Right ventricle myocardium inferior (tissue), 1 donor: ENCODE data around the gene NBPF12. TPM values are rescaled to one million over a fixed set of nuclear protein-coding genes. Genes with fewer than 3 reads are reported as not detected.
"Not testable (repeated sequence)": the region's sequence is repeated elsewhere in the genome, so short reads cannot be mapped to it uniquely, and the experiment has no call there.

Experiments used
- ATAC-seq: fragments of 200-7000 bp; cut with Tn5 transposase; one replicate; pipeline ENCODE4 v1.9.1; 2020; ENCODE audit warnings: mild to moderate bottlenecking, moderate library complexity
- DNase-seq: peaks from one replicate; pipeline ENCODE4 v3.0.0; 2021; ENCODE audit errors: missing footprints
- intact Hi-C: fragments of 100-400 bp; cut with DNase I; formaldehyde crosslinking; loops from one replicate; pipeline ENCODE4 v1.11.0; 2022
- long read RNA-seq: library from polyadenylated mRNA; unstranded; transcript quantifications from one replicate; pipeline ENCODE4 v2.0.0, GENCODE V29; 2021
- total RNA-seq: library from RNA; stranded (reverse); fragmentation: NEBNext Ultra II Directional; extraction: Animal tissue kit (Norgen Biotek cat#: 25700); gene quantifications from one replicate; pipeline ENCODE4 v1.2.1, GENCODE V29; 2021
- donor health status: DM: no; HTN: yes; CAD: no; lungs with severe emphysema.

Gene NBPF12
- total RNA-seq: 2.7 TPM
- long read RNA-seq, partial matches to known transcripts: 0 of 1 reads
- long read RNA-seq, other reads (novel, unspliced or antisense): 1 of 1 reads

GRCh38 chr1:146938242-146938902, at the start of gene NBPF12:
TSS of gene NBPF12 (plus strand) at chr1:146938324. CDS start at chr1:146960144, 21,820 bp downstream.
- peak; percentile 100 for ATAC-seq
- intact Hi-C loops: not testable (repeated sequence)
- peak; percentile 92 for DNase-seq

GRCh38 chr1:146891355-146891754, 46.8 kb upstream of the NBPF12 start:
- ATAC-seq: not testable (repeated sequence)

GRCh38 chr1:146892331-146892730, 45.8 kb upstream of the NBPF12 start:
- DNase-seq, ATAC-seq, intact Hi-C loops: not testable (repeated sequence)

More at GRCh38 chr1:146891355-146891754, 46.8 kb upstream of the NBPF12 start:
- DNase-seq, intact Hi-C loops: not testable (repeated sequence)

- DNase-seq, intact Hi-C loops, ATAC-seq: not testable (repeated sequence)
These were observed 30.4 kb upstream of the NBPF12 start for GRCh38 chr1:146907565-146908261.

GRCh38 chr1:146912975-146913374, 25.1 kb upstream of the NBPF12 start:
- DNase-seq, ATAC-seq, intact Hi-C loops: not testable (repeated sequence)

GRCh38 chr1:146920811-146921210, 17.3 kb upstream of the NBPF12 start:
- DNase-seq, intact Hi-C loops, ATAC-seq: not testable (repeated sequence)

- DNase-seq, ATAC-seq, intact Hi-C loops: not testable (repeated sequence)
These were observed 15.5 kb upstream of the NBPF12 start for GRCh38 chr1:146922614-146923013.

GRCh38 chr1:146924106-146924505, 14.0 kb upstream of the NBPF12 start:
- ATAC-seq, intact Hi-C loops, DNase-seq: not testable (repeated sequence)

GRCh38 chr1:146926413-146926812, 11.7 kb upstream of the NBPF12 start:
- DNase-seq, ATAC-seq, intact Hi-C loops: not testable (repeated sequence)

- ATAC-seq, DNase-seq, intact Hi-C loops: not testable (repeated sequence)
These were observed 7.9 kb upstream of the NBPF12 start for GRCh38 chr1:146930225-146930624.

GRCh38 chr1:146934390-146935223, 3.5 kb upstream of the NBPF12 start:
- intact Hi-C loops, DNase-seq, ATAC-seq: not testable (repeated sequence)

- not testable (repeated sequence) for DNase-seq, ATAC-seq
These were observed 662 bp upstream of the NBPF12 start for GRCh38 chr1:146937462-146937861.

GRCh38 chr1:146938927-146939786, 1.0 kb downstream of the NBPF12 start:
- intact Hi-C loops: not testable (repeated sequence)
- ATAC-seq (peak; percentile 42), DNase-seq (peak; percentile 62)

More at GRCh38 chr1:146937462-146937861, 662 bp upstream of the NBPF12 start:
- intact Hi-C loops: not testable (repeated sequence)

GRCh38 chr1:146940293-146940692, 2.2 kb downstream of the NBPF12 start:
- ATAC-seq, DNase-seq, intact Hi-C loops: not testable (repeated sequence)

- ATAC-seq, DNase-seq, intact Hi-C loops: not testable (repeated sequence)
These were observed 5.3 kb downstream of the NBPF12 start for GRCh38 chr1:146943342-146943886.

GRCh38 chr1:146948127-146948526, 10.0 kb downstream of the NBPF12 start:
- intact Hi-C loops, ATAC-seq, DNase-seq: not testable (repeated sequence)

- intact Hi-C loops, DNase-seq, ATAC-seq: not testable (repeated sequence)
These were observed 26.2 kb downstream of the NBPF12 start for GRCh38 chr1:146964340-146964739.
